CD8-positive, alpha-beta memory T cell (primary cell): ENCODE results near the gene TFG. TPM values are rescaled to one million over a fixed set of nuclear protein-coding genes. Genes with fewer than 3 reads are reported as not detected.

Experiments used
- CTCF ChIA-PET: fragments of 350-600 bp; sonication (Branson Sonifier 250); formaldehyde crosslinking; loops from one replicate; lab custom pipeline; 2021; ENCODE audit warnings: antibody characterized with exemption; lab: Charles Lee
- POLR2A ChIA-PET: fragments of 350-600 bp; sonication (Branson Sonifier 250); formaldehyde crosslinking; loops from one replicate; lab custom pipeline; 2021; ENCODE audit warnings: antibody characterized with exemption; lab: Charles Lee
- DNase-seq, 5 donors: peaks; one replicate each; pipeline versions ENCODE4 v3.0.0 to v3.0.0-alpha.2; 2020 to 2022; ENCODE audit warnings: mixed read lengths in 1 of 5
- H3K27ac ChIP-seq: one replicate; pipeline ENCODE4 v1.7.0; 2013; ENCODE audit warnings: low read depth, mild to moderate bottlenecking, low read length, moderate library complexity
- H3K27me3 ChIP-seq: 2 replicates; pipeline ENCODE4 v1.7.0; 2013; ENCODE audit warnings: low read length, mild to moderate bottlenecking; ENCODE audit not compliant: insufficient read depth, poor library complexity, severe bottlenecking
- H3K36me3 ChIP-seq: 2 replicates; pipeline ENCODE4 v1.7.0; 2013; ENCODE audit warnings: mild to moderate bottlenecking, low read length, moderate library complexity; ENCODE audit not compliant: insufficient read depth
- H3K4me1 ChIP-seq: 2 replicates; pipeline ENCODE4 v1.7.0; 2013; ENCODE audit warnings: mild to moderate bottlenecking, low read length, moderate library complexity; ENCODE audit not compliant: insufficient read depth
- H3K4me3 ChIP-seq: 2 replicates; pipeline ENCODE4 v1.7.0; 2013; ENCODE audit warnings: mild to moderate bottlenecking, low read length
- H3K9me3 ChIP-seq: 2 replicates; pipeline ENCODE4 v1.7.0; 2013; ENCODE audit warnings: mild to moderate bottlenecking, low read length
- H3K27ac Mint-ChIP-seq, 8 donors: one replicate each; pipeline ENCODE4 v1.8.0; 2020 to 2021; ENCODE audit warnings: mixed read lengths in 8 of 8, mild to moderate bottlenecking in 6 of 8, inconsistent platforms in 3 of 8, moderate library complexity in 3 of 8
- H3K27me3 Mint-ChIP-seq, 2 donors: one replicate each; pipeline ENCODE4 v1.8.0; 2020 to 2021; ENCODE audit warnings: mixed read lengths in 2 of 2, mild to moderate bottlenecking in 1 of 2, moderate library complexity in 1 of 2
- H3K36me3 Mint-ChIP-seq, 3 donors: one replicate each; pipeline ENCODE4 v1.8.0; 2020 to 2021; ENCODE audit warnings: mixed read lengths in 3 of 3, inconsistent platforms in 1 of 3, mild to moderate bottlenecking in 1 of 3
- H3K4me1 Mint-ChIP-seq, 3 donors: one replicate each; pipeline ENCODE4 v1.8.0; 2020 to 2021; ENCODE audit warnings: mixed read lengths in 3 of 3, inconsistent platforms in 1 of 3, mild to moderate bottlenecking in 1 of 3
- H3K4me3 Mint-ChIP-seq, 7 donors: one replicate each; pipeline ENCODE4 v1.8.0; 2020 to 2021; ENCODE audit warnings: mixed read lengths in 7 of 7, mild to moderate bottlenecking in 6 of 7, moderate library complexity in 4 of 7, inconsistent platforms in 2 of 7
- H3K9me3 Mint-ChIP-seq, 5 donors: one replicate each; pipeline ENCODE4 v1.8.0; 2020 to 2022; ENCODE audit warnings: mixed read lengths in 5 of 5, mild to moderate bottlenecking in 3 of 5, moderate library complexity in 2 of 5, inconsistent platforms in 1 of 5
- polyA plus RNA-seq: library from polyadenylated mRNA; unstranded; fragments of 300-500 nt; fragmentation: Illumina TruSeq; gene quantifications from one replicate; pipeline ENCODE4 v1.2.3, GENCODE V29; 2021
- total RNA-seq, 2 experiments: library from RNA; stranded (reverse); gene quantifications; one replicate each; pipeline ENCODE4 v1.2.3, GENCODE V29; 2021

Gene TFG
- total and polyA plus RNA-seq, 3 experiments from 2014 or later, result 45.4 to 50.6 (median 49.7) TPM

GRCh38 chr3:100682056-100682853 is 27.0 kb upstream of the TFG start:
- H3K9me3 ChIP-seq, result no peaks in the 10 kb centered on the region
- H3K27ac Mint-ChIP-seq, result no peak overlapping the region

DNA sequence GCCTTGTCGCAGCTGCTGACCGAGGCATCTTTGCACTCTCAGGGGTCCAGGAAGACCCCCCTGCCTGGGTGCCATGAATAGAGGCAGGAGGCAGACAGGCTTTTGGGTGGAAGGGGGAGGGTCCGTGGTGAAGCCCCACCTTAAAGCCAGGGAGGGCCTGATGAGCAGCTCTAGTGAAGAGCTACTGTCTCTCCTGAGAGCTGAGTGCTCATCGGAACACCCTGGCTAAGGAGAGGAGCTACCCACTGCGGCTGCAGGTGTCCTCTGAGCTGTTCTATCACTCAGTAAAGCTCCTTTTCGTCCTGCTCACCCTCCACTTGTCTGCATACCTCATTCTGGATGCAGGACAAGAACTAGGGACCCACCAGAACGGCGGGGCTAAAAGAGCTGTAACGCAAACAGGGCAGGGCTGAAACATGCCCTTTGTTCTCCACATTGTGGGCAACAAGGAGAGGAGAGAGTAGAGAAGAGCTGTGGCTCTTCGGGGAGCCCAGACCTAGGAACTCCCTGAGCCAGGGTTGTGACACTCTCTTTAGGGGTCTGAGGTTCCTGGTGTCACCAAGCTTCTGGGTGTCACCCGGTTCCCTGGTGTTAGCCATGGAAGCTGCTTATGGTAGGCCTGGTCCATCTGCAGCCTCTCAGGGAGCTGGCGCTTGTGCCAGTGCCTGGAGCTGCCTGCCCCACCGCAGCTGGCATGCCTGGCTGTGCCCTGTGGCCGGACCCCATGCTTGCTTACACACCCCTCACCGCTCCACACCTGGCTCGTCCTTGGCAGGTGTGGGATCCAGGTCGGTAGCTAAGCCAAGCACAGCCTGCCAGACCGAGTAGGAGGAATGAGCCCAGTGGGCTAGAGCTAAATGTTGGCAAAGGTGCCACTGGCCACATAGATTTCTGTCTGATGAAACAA is 26.2 kb upstream of the TFG start:
- peaks cover 0 to 2% (median 0%) of the 10 kb centered on the region in 3 donors for H3K36me3 Mint-ChIP-seq
- Histone ChIP-seq H3K9me3 (no peaks in the 10 kb centered on the region), H3K4me1 (no peaks in the 10 kb centered on the region), H3K4me3 (no peak overlapping the region), H3K27ac (no peak overlapping the region), H3K36me3 (no peaks in the 10 kb centered on the region), H3K27me3 (no peaks in the 10 kb centered on the region)
- ChIA-PET POLR2A (no interaction called here), CTCF (no interaction called here)
- H3K9me3 Mint-ChIP-seq, result peaks cover 0 to 5% (median 2%) of the 10 kb centered on the region in 5 donors
- peaks cover 2 to 12% of the 10 kb centered on the region in 2 donors for H3K27me3 Mint-ChIP-seq
- no peak overlapping the region for H3K27ac Mint-ChIP-seq
- no peaks in the 10 kb centered on the region for H3K4me1 Mint-ChIP-seq
- no peak overlapping the region for H3K4me3 Mint-ChIP-seq
- no peak for DNase-seq

More at GRCh38 chr3:100682056-100682853, 27.0 kb upstream of the TFG start:
- Mint-ChIP-seq H3K36me3 (peaks cover 0 to 2% (median 0%) of the 10 kb centered on the region in 3 donors), H3K4me3 (no peak overlapping the region), H3K4me1 (no peaks in the 10 kb centered on the region), H3K9me3 (peaks cover 0 to 7% (median 5%) of the 10 kb centered on the region in 5 donors), H3K27me3 (peaks cover 2 to 15% of the 10 kb centered on the region in 2 donors)
- Histone ChIP-seq H3K4me1 (no peaks in the 10 kb centered on the region), H3K36me3 (no peaks in the 10 kb centered on the region), H3K4me3 (no peak overlapping the region), H3K27me3 (no peaks in the 10 kb centered on the region), H3K27ac (no peak overlapping the region)
- CTCF ChIA-PET, result no interaction called here
- DNase-seq, result no peak
- POLR2A ChIA-PET, result no interaction called here

DNA sequence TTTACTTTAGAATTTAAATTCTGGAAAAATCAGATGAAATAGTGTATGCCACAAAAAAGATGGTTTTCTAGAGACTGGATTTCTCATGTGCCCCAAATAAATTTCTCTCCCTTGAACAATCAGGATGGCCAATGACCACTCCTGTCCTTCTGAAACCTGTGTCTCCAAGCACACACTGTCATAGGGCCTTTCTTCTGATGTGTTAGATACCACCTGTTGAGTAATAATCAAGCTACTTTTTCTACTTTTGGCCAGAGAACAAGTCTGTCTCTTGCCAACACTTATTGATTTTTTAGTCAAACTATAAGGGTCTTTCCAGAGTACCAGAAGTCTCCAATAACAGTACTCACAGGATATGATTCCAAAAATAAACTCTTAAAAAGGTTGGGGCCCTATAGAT is 16.1 kb upstream of the TFG start:
- CTCF ChIA-PET, result no interaction called here
- H3K4me1 ChIP-seq, result no peaks in the 10 kb centered on the region
- peaks cover 18 to 76% of the 10 kb centered on the region in 2 donors for H3K27me3 Mint-ChIP-seq
- no peak overlapping the region for H3K4me3 ChIP-seq
- H3K36me3 ChIP-seq, result no peaks in the 10 kb centered on the region
- H3K9me3 Mint-ChIP-seq, result no peaks in the 10 kb centered on the region
- H3K27ac Mint-ChIP-seq, result no peak overlapping the region
- no peaks in the 10 kb centered on the region for H3K9me3 ChIP-seq
- peaks cover 0 to 6% (median 0%) of the 10 kb centered on the region in 3 donors for H3K36me3 Mint-ChIP-seq
- POLR2A ChIA-PET, result no interaction called here
- no peaks in the 10 kb centered on the region for H3K27me3 ChIP-seq
- DNase-seq, result no peak
- no peak overlapping the region for H3K27ac ChIP-seq
- no peak overlapping the region for H3K4me3 Mint-ChIP-seq
- H3K4me1 Mint-ChIP-seq, result no peaks in the 10 kb centered on the region

DNA sequence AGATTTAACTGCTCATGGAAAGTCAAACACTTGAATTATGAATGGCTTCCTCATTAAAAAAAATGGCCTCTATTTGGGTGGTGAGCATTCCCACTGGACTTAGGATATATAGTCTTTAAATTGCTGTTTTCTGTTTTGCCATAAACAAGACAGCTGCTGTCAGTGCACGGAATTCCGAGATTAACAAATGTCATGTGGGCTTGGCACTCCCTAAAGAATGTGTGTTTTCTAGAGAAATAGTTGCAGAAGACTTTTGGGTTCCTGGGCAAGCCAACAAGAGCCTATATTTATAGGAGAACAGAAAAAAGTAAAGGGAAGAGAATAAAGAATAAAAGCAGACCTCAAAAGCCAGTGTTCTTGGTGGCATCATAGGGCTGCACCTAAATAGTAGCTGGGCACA is 13.6 kb upstream of the TFG start:
- H3K9me3 Mint-ChIP-seq, result no peaks in the 10 kb centered on the region
- peaks cover 23 to 83% of the 10 kb centered on the region in 2 donors for H3K27me3 Mint-ChIP-seq
- H3K4me1 Mint-ChIP-seq, result no peaks in the 10 kb centered on the region
- no peaks in the 10 kb centered on the region for H3K27me3 ChIP-seq
- no peak overlapping the region for H3K4me3 ChIP-seq
- POLR2A ChIA-PET, result no interaction called here
- no peak for DNase-seq
- no peaks in the 10 kb centered on the region for H3K9me3 ChIP-seq
- no peak overlapping the region for H3K4me3 Mint-ChIP-seq
- no peaks in the 10 kb centered on the region for H3K4me1 ChIP-seq
- CTCF ChIA-PET, result no interaction called here
- no peak overlapping the region for H3K27ac Mint-ChIP-seq
- H3K36me3 Mint-ChIP-seq, result no peaks in the 10 kb centered on the region
- H3K27ac ChIP-seq, result no peak overlapping the region
- H3K36me3 ChIP-seq, result no peaks in the 10 kb centered on the region

- Mint-ChIP-seq H3K9me3 (no peaks in the 10 kb centered on the region), H3K27me3 (peaks cover 23 to 84% of the 10 kb centered on the region in 2 donors), H3K4me3 (no peak overlapping the region), H3K36me3 (no peaks in the 10 kb centered on the region), H3K4me1 (no peaks in the 10 kb centered on the region), H3K27ac (no peak overlapping the region)
- Histone ChIP-seq H3K4me3 (no peak overlapping the region), H3K27ac (no peak overlapping the region), H3K27me3 (no peaks in the 10 kb centered on the region), H3K9me3 (no peaks in the 10 kb centered on the region), H3K4me1 (no peaks in the 10 kb centered on the region), H3K36me3 (no peaks in the 10 kb centered on the region)
- no peak for DNase-seq
- ChIA-PET POLR2A (no interaction called here), CTCF (no interaction called here)
These were observed 13.1 kb upstream of the TFG start for GRCh38 chr3:100696161-100696560.

- POLR2A ChIA-PET, result no interaction called here
- Mint-ChIP-seq H3K27ac (no peak overlapping the region), H3K4me3 (no peak overlapping the region), H3K27me3 (peaks cover 20 to 81% of the 10 kb centered on the region in 2 donors), H3K36me3 (no peaks in the 10 kb centered on the region), H3K4me1 (no peaks in the 10 kb centered on the region), H3K9me3 (no peaks in the 10 kb centered on the region)
- Histone ChIP-seq H3K27ac (no peak overlapping the region), H3K27me3 (no peaks in the 10 kb centered on the region), H3K36me3 (no peaks in the 10 kb centered on the region), H3K9me3 (no peaks in the 10 kb centered on the region), H3K4me3 (no peak overlapping the region), H3K4me1 (no peaks in the 10 kb centered on the region)
- CTCF ChIA-PET, result no interaction called here
- DNase-seq, result no peak
These were observed 12.1 kb upstream of the TFG start for GRCh38 chr3:100697172-100697571.

DNA sequence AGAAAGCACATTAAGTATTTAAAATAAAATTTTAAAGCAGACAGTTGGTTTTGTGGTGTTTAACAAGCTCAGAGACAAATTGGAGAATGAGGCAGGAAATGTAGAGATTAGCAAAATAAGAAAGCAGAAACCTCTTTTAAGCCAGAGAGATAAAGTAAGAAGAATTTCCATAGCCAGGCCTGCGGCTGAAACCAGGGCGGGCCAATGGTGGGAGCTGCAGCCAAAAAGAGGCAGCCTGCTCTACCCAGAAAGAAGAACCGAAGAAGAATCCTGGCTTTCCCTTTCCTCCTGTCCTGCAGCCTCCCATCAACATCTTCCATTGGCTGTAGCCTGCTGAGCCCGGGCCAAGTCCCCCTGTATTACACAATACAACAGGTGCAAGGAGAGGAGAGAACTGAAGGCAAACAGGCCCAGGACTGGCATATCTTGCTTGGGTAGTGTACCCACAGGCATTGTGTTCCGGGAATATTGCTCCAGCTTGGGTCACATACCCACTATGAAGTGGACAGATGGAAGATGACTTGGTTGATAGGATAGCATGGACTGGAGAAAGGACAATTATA is 11.5 kb upstream of the TFG start:
- POLR2A ChIA-PET, result no interaction called here
- no peak overlapping the region for H3K4me3 Mint-ChIP-seq
- no peak overlapping the region for H3K4me3 ChIP-seq
- no peaks in the 10 kb centered on the region for H3K4me1 ChIP-seq
- H3K9me3 Mint-ChIP-seq, result no peaks in the 10 kb centered on the region
- no peaks in the 10 kb centered on the region for H3K36me3 Mint-ChIP-seq
- no peak overlapping the region for H3K27ac ChIP-seq
- CTCF ChIA-PET, result interaction anchor here (1.0 kb wide), 1 partner anchor 10 kb away, joined by 3 read pairs; no protein-coding TSS in a partner anchor
- no peaks in the 10 kb centered on the region for H3K36me3 ChIP-seq
- H3K9me3 ChIP-seq, result no peaks in the 10 kb centered on the region
- H3K4me1 Mint-ChIP-seq, result no peaks in the 10 kb centered on the region
- no peaks in the 10 kb centered on the region for H3K27me3 ChIP-seq
- H3K27me3 Mint-ChIP-seq, result peaks cover 20 to 77% of the 10 kb centered on the region in 2 donors
- DNase-seq, result no peak
- H3K27ac Mint-ChIP-seq, result no peak overlapping the region

- no peak overlapping the region for H3K27ac Mint-ChIP-seq
- no peaks in the 10 kb centered on the region for H3K9me3 Mint-ChIP-seq
- no peak overlapping the region for H3K27ac ChIP-seq
- H3K4me1 Mint-ChIP-seq, result no peaks in the 10 kb centered on the region
- no peaks in the 10 kb centered on the region for H3K36me3 ChIP-seq
- H3K4me1 ChIP-seq, result no peaks in the 10 kb centered on the region
- H3K4me3 ChIP-seq, result no peak overlapping the region
- no peaks in the 10 kb centered on the region for H3K36me3 Mint-ChIP-seq
- H3K9me3 ChIP-seq, result no peaks in the 10 kb centered on the region
- DNase-seq, result no peak
- peaks cover 18 to 80% of the 10 kb centered on the region in 2 donors for H3K27me3 Mint-ChIP-seq
- H3K4me3 Mint-ChIP-seq, result no peak overlapping the region
- ChIA-PET POLR2A (no interaction called here), CTCF (no interaction called here)
- no peaks in the 10 kb centered on the region for H3K27me3 ChIP-seq
These were observed 10.6 kb upstream of the TFG start for GRCh38 chr3:100698736-100699135.
